ENCODE measurements around the gene MUTYH. TPM values are rescaled to one million over a fixed set of nuclear protein-coding genes. Genes with fewer than 3 reads are reported as not detected.
"Not testable (repeated sequence)": the region's sequence is repeated elsewhere in the genome, so short reads cannot be mapped to it uniquely, and the experiment has no call there.

Gene MUTYH
- polyA plus RNA-seq, 1 donor from 2014 or later = 59.8 TPM

DNA sequence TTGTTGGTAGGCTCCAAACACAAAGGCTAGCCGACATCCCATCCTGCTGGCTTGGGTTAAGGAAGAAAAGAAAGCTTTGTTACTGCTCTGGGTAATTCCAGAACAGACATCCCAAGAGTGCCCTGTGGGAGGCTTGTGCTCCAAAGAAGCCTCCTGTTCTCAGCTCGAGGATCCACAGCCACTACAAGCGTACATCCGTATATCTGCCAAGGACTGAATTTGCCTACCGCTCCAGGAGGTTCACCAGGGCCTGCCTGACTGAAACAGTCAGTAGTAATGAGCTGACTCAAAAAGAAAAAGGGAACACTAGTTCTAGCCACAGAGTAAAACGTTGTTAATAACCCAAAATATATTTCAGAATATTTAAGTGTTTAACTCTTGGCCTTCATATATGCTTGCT lies 24.8 kb upstream of the MUTYH start:
- H3K79me2 ChIP-seq (replicated peaks; ENCODE audit: insufficient read depth, low read length) = no peaks in the 10 kb centered on the region
- H3K4me2 ChIP-seq (ENCODE audit: low read length) = no peak overlapping the region
- H3K27ac ChIP-seq (ENCODE audit: low read length) = no peak overlapping the region
- H4K20me1 ChIP-seq (ENCODE audit: insufficient read depth) = no peaks in the 10 kb centered on the region
- no peaks in the 10 kb centered on the region for H3K36me3 ChIP-seq (ENCODE audit: insufficient read depth, low read length)
- TF ChIP-seq TAF1 (IDR thresholded peaks at IDR 0.05; ENCODE audit: low read depth) (no peak), MXI1 (conservative IDR thresholded peaks at IDR 0.05; ENCODE audit: poor library complexity, severe bottlenecking) (no peak), RAD21 (conservative IDR thresholded peaks at IDR 0.05) (no peak), SMC3 (conservative IDR thresholded peaks at IDR 0.05; ENCODE audit: poor library complexity) (no peak), EP300 (conservative IDR thresholded peaks at IDR 0.05; ENCODE audit: poor library complexity, severe bottlenecking) (no peak), EZH2 (IDR thresholded peaks at IDR 0.05; ENCODE audit: borderline replicate concordance, insufficient read depth, low read length, poor library complexity, severe bottlenecking) (no peak)
- TF ChIP-seq, protein P1, sequence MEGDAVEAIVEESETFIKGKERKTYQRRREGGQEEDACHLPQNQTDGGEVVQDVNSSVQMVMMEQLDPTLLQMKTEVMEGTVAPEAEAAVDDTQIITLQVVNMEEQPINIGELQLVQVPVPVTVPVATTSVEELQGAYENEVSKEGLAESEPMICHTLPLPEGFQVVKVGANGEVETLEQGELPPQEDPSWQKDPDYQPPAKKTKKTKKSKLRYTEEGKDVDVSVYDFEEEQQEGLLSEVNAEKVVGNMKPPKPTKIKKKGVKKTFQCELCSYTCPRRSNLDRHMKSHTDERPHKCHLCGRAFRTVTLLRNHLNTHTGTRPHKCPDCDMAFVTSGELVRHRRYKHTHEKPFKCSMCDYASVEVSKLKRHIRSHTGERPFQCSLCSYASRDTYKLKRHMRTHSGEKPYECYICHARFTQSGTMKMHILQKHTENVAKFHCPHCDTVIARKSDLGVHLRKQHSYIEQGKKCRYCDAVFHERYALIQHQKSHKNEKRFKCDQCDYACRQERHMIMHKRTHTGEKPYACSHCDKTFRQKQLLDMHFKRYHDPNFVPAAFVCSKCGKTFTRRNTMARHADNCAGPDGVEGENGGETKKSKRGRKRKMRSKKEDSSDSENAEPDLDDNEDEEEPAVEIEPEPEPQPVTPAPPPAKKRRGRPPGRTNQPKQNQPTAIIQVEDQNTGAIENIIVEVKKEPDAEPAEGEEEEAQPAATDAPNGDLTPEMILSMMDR (IDR thresholded peaks at IDR 0.05; ENCODE audit: poor library complexity, severe bottlenecking) = no peak
- TF ChIP-seq, protein P2, sequence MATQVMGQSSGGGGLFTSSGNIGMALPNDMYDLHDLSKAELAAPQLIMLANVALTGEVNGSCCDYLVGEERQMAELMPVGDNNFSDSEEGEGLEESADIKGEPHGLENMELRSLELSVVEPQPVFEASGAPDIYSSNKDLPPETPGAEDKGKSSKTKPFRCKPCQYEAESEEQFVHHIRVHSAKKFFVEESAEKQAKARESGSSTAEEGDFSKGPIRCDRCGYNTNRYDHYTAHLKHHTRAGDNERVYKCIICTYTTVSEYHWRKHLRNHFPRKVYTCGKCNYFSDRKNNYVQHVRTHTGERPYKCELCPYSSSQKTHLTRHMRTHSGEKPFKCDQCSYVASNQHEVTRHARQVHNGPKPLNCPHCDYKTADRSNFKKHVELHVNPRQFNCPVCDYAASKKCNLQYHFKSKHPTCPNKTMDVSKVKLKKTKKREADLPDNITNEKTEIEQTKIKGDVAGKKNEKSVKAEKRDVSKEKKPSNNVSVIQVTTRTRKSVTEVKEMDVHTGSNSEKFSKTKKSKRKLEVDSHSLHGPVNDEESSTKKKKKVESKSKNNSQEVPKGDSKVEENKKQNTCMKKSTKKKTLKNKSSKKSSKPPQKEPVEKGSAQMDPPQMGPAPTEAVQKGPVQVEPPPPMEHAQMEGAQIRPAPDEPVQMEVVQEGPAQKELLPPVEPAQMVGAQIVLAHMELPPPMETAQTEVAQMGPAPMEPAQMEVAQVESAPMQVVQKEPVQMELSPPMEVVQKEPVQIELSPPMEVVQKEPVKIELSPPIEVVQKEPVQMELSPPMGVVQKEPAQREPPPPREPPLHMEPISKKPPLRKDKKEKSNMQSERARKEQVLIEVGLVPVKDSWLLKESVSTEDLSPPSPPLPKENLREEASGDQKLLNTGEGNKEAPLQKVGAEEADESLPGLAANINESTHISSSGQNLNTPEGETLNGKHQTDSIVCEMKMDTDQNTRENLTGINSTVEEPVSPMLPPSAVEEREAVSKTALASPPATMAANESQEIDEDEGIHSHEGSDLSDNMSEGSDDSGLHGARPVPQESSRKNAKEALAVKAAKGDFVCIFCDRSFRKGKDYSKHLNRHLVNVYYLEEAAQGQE (IDR thresholded peaks at IDR 0.05; ENCODE audit: borderline replicate concordance) = no peak
- no peak overlapping the region for H3K4me3 ChIP-seq (ENCODE audit: low read length)
- H3K9ac ChIP-seq (ENCODE audit: low read length) = no peak overlapping the region
- no peaks in the 10 kb centered on the region for H3K9me2 ChIP-seq (ENCODE audit: insufficient read depth, low read length)
- no peaks in the 10 kb centered on the region for H3K9me3 ChIP-seq (ENCODE audit: low read length)
- H2AFZ ChIP-seq (ENCODE audit: low read depth, low read length) = no peak overlapping the region
- no peaks in the 10 kb centered on the region for H3F3A ChIP-seq (ENCODE audit: insufficient read depth, low read length, poor library complexity, severe bottlenecking)
- no peaks in the 10 kb centered on the region for H3K27me3 ChIP-seq (ENCODE audit: insufficient read depth, low read depth, low read length)

DNA sequence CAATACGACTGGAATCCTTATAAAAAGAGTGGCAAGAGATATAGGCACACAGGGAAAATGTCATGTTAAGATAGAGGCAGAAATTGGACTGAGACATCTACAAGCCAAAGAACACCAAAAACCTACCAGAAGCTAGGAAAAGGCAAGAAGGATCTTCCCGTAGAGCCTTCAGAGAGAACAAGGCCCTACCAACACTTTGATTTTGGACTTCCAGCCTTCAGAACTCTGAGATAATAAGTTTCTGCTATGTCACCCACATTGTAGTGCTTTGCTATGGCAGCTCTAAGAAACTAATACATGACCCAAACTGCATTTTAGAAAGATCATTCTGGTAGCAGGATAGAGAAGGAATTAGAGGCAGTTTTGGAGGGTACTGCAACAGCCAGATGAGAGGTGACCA lies 24.1 kb upstream of the MUTYH start:
- H3K4me2 ChIP-seq (ENCODE audit: low read length) = no peak overlapping the region
- TF ChIP-seq EP300 (conservative IDR thresholded peaks at IDR 0.05; ENCODE audit: poor library complexity, severe bottlenecking) (no peak), MXI1 (conservative IDR thresholded peaks at IDR 0.05; ENCODE audit: poor library complexity, severe bottlenecking) (no peak), TAF1 (IDR thresholded peaks at IDR 0.05; ENCODE audit: low read depth) (no peak), SMC3 (conservative IDR thresholded peaks at IDR 0.05; ENCODE audit: poor library complexity) (no peak)
- H3K79me2 ChIP-seq (replicated peaks; ENCODE audit: insufficient read depth, low read length) = no peaks in the 10 kb centered on the region
- H3K9me2 ChIP-seq (ENCODE audit: insufficient read depth, low read length) = no peaks in the 10 kb centered on the region
- no peak overlapping the region for H3K9ac ChIP-seq (ENCODE audit: low read length)
- H3K4me3 ChIP-seq (ENCODE audit: low read length) = no peak overlapping the region
- H3K9me3 ChIP-seq (ENCODE audit: low read length) = no peaks in the 10 kb centered on the region
- no peaks in the 10 kb centered on the region for H4K20me1 ChIP-seq (ENCODE audit: insufficient read depth)
- H3K27me3 ChIP-seq (ENCODE audit: insufficient read depth, low read depth, low read length) = no peaks in the 10 kb centered on the region
- H3F3A ChIP-seq (ENCODE audit: insufficient read depth, low read length, poor library complexity, severe bottlenecking) = no peaks in the 10 kb centered on the region
- no peak overlapping the region for H2AFZ ChIP-seq (ENCODE audit: low read depth, low read length)
- no peak overlapping the region for H3K27ac ChIP-seq (ENCODE audit: low read length)
- H3K36me3 ChIP-seq (ENCODE audit: insufficient read depth, low read length) = no peaks in the 10 kb centered on the region

DNA sequence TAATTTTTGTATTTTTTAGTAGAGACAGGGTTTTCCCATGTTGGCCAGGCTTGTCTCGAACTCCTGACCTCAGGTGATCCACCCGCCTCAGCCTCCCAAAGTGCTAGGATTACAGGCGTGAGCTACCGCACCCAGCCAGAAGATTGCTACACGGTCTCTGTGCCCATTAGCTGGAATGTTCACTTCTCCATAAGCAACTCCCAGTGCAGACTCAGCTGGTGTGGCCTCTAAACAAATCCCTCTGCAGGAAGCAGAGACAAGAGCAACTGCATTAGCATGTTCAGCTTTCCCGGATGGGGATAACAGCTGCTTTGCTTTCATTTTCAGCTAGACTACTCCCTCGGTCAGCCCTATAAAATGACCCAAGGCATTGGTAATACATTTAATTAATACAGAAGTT lies 20.7 kb upstream of the MUTYH start:
- not testable (repeated sequence) for H3F3A ChIP-seq (ENCODE audit: insufficient read depth, low read length, poor library complexity, severe bottlenecking); H3K4me2 ChIP-seq (ENCODE audit: low read length); H4K20me1 ChIP-seq (ENCODE audit: insufficient read depth); H3K4me3 ChIP-seq (ENCODE audit: low read length); H3K27me3 ChIP-seq (ENCODE audit: insufficient read depth, low read depth, low read length); H3K79me2 ChIP-seq (replicated peaks; ENCODE audit: insufficient read depth, low read length); H2AFZ ChIP-seq (ENCODE audit: low read depth, low read length); H3K9ac ChIP-seq (ENCODE audit: low read length); H3K36me3 ChIP-seq (ENCODE audit: insufficient read depth, low read length); H3K9me3 ChIP-seq (ENCODE audit: low read length); H3K27ac ChIP-seq (ENCODE audit: low read length); H3K9me2 ChIP-seq (ENCODE audit: insufficient read depth, low read length)
